GM23248 (cell line): ENCODE data around the gene CALD1. TPM values are rescaled to one million over a fixed set of nuclear protein-coding genes. Genes with fewer than 3 reads are reported as not detected.

Experiments
- DNase-seq: peaks from one replicate; pipeline ENCODE4 v3.0.0-alpha.2; 2015
- H2AFZ ChIP-seq: fragments of 200-600 bp; sonication (generic); 2 replicates; pipeline ENCODE4 v1.6.1; 2016; ENCODE audit warnings: antibody characterized with exemption
- H3F3A ChIP-seq: fragments of 200-600 bp; sonication (generic); 2 replicates; pipeline ENCODE4 v1.6.1; 2016; ENCODE audit warnings: mild to moderate bottlenecking, antibody characterized with exemption, mixed run types; ENCODE audit not compliant: insufficient read depth
- H3K27ac ChIP-seq: fragments of 200-600 bp; sonication (generic); 2 replicates; pipeline ENCODE4 v1.5.1; 2016; ENCODE audit warnings: mild to moderate bottlenecking
- H3K27me3 ChIP-seq: fragments of 200-600 bp; sonication (generic); replicated peaks from 2 replicates; pipeline ENCODE4 v1.6.1; 2016; ENCODE audit warnings: mild to moderate bottlenecking; ENCODE audit not compliant: insufficient read depth
- H3K36me3 ChIP-seq: fragments of 200-600 bp; sonication (generic); 2 replicates; pipeline ENCODE4 v1.6.1; 2016; ENCODE audit warnings: low read depth, mild to moderate bottlenecking
- H3K4me1 ChIP-seq: fragments of 200-600 bp; sonication (generic); 2 replicates; pipeline ENCODE4 v1.6.1; 2016; ENCODE audit warnings: mild to moderate bottlenecking; ENCODE audit not compliant: insufficient read depth
- H3K4me2 ChIP-seq: fragments of 200-600 bp; sonication (generic); one replicate; pipeline ENCODE4 v1.6.1; 2016; ENCODE audit warnings: mild to moderate bottlenecking; ENCODE audit not compliant: unreplicated experiment
- H3K4me3 ChIP-seq: fragments of 200-600 bp; sonication (generic); 2 replicates; pipeline ENCODE4 v1.5.1; 2016; ENCODE audit warnings: mild to moderate bottlenecking
- H3K79me2 ChIP-seq: fragments of 200-600 bp; sonication (generic); 2 replicates; pipeline ENCODE4 v1.6.1; 2016; ENCODE audit warnings: mild to moderate bottlenecking; ENCODE audit not compliant: insufficient read depth
- H3K9ac ChIP-seq: fragments of 200-600 bp; sonication (generic); 2 replicates; pipeline ENCODE4 v1.6.1; 2016; ENCODE audit warnings: mild to moderate bottlenecking
- H3K9me2 ChIP-seq: fragments of 200-600 bp; sonication (generic); 2 replicates; pipeline ENCODE4 v1.6.1; 2016; ENCODE audit warnings: mixed run types, mild to moderate bottlenecking, moderate library complexity; ENCODE audit not compliant: insufficient read depth
- H3K9me3 ChIP-seq: fragments of 200-600 bp; sonication (generic); one replicate; pipeline ENCODE4 v1.6.1; 2017; ENCODE audit warnings: low read depth
- H4K20me1 ChIP-seq: fragments of 200-600 bp; sonication (generic); 2 replicates; pipeline ENCODE4 v1.6.0; 2016; ENCODE audit not compliant: insufficient read depth
- EZH2 ChIP-seq: fragments of 200-600 bp; sonication (generic); IDR thresholded peaks from 2 replicates; pipeline ENCODE4 v1.6.1; 2018; ENCODE audit warnings: antibody characterized with exemption, mild to moderate bottlenecking; ENCODE audit not compliant: insufficient read depth, poor library complexity, severe bottlenecking
- EZH2phosphoT487 ChIP-seq: fragments of 200-600 bp; sonication (generic); IDR thresholded peaks from 2 replicates; pipeline ENCODE4 v1.6.1; 2018; ENCODE audit warnings: antibody characterized with exemption, moderate library complexity, mild to moderate bottlenecking, low read depth; ENCODE audit not compliant: insufficient read depth
- WGBS, 2 experiments: methylation state at CpG; one replicate each; pipeline ENCODE4 v1.1.6; 2015 to 2017; ENCODE audit warnings: low lambda C conversion rate in 2 of 2, low coverage in 1 of 2; ENCODE audit errors: missing lambda C conversion rate in 2 of 2; 5-methylcytosine and 5-hydroxymethylcytosine counted together
- in situ Hi-C: fragments of 300-500 bp; cut with MboI; formaldehyde crosslinking; loops from 2 replicates; pipeline ENCODE4 v1.15.0; 2020
- polyA plus RNA-seq: library from polyadenylated mRNA; unstranded; fragments of >200 nt; fragmentation: Nextera tagmentation; extraction: Ambion mirVana; gene quantifications from 2 replicates; pipeline ENCODE4 v1.2.1, GENCODE V29; 2016
- total RNA-seq: library from RNA; depleted of rRNA; stranded (reverse); fragments of >200 nt; shearing (Covaris generic); gene quantifications from 2 replicates; pipeline ENCODE4 v1.2.3, GENCODE V29; 2014

The CALD1 gene
- total and polyA plus RNA-seq, 2 experiments from 2014 or later, result 698 to 1,687 TPM

DNA sequence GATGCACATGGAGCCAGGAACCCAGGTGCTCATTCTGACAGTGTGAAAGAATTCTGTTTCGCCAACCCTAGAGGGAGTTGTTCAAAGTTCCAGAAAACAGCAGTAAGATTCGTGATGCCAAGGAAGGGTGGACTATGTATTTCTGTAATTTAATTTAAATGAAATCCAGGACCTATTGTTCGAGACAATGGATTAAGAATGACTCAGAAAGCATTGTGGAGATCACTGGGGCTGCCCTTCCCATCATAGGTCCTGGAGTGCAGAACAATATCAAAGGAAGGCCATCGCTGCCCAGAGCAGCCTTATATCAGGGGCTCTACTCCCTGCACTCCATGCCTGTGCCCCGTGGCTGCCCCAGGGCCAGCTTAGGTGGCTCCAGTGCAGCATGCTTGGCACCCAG is 32.1 kb upstream of the CALD1 start:
- no peaks in the 10 kb centered on the region for H3K79me2 ChIP-seq
- H3K4me3 ChIP-seq, result no peak overlapping the region
- H3K27me3 ChIP-seq, result no peaks in the 10 kb centered on the region
- no peak overlapping the region for H3K4me2 ChIP-seq
- no peaks in the 10 kb centered on the region for H4K20me1 ChIP-seq
- H3F3A ChIP-seq, result peaks cover 26% of the 10 kb centered on the region
- no peaks in the 10 kb centered on the region for H3K9me2 ChIP-seq
- no peak overlapping the region for H3K27ac ChIP-seq
- H2AFZ ChIP-seq, result no peak overlapping the region
- H3K36me3 ChIP-seq, result no peaks in the 10 kb centered on the region
- no peak for DNase-seq
- no peak for TF ChIP-seq EZH2phosphoT487
- TF ChIP-seq EZH2, result no peak
- WGBS, 2 experiments, result 92 to 95% methylated on average over 5 of the region's 5 CpGs
- H3K9ac ChIP-seq, result no peak overlapping the region
- in situ Hi-C loops, result no loop called here
- H3K9me3 ChIP-seq, result no peaks in the 10 kb centered on the region
- H3K4me1 ChIP-seq, result peaks cover 48% of the 10 kb centered on the region

DNA sequence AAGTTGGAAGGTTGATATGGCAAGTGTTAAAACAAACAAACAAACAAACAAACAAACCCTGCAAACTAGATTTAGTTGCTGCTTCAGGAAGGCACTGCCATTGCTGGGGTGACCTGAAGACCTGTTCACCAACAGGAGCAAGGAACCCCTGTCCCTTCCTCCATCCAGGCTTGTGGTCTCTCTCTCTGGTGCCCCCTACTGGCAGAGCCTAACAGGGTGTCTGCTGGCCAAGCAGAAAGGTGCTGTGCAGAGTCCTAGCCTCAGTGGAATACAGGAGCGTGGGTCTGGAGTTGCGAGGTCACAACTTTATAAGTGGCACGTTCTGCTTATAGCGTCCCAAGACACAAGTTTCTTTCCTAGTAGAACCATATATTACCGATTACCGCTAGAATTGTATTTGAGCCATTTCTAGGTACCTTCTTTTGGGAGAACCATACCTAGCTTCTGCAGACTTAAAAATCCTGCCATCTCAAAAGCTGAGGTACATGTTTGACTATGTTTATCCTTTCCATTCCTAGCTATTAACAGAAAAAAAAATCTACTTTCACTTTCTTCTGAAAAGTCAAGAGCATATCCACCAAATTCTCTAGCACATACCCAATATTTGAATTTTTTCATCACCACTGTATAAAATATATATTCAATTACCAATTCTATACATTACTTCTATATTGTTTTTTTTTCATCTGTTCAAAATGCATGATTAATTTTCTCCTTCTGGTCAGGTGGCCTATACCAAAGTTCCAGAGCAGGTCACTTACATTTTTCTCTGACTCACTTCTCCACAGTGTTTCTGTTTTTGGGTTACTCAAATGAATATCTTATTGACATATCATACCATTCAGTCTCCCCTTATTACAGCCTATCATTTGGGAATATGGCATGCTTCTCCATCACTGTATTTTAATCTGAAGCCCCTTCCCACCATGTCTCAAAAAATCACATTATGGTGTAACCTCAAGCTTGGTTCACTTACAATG is 29.1 kb upstream of the CALD1 start:
- H3K36me3 ChIP-seq, result no peaks in the 10 kb centered on the region
- H3K9ac ChIP-seq, result no peak overlapping the region
- H3K27ac ChIP-seq, result no peak overlapping the region
- no peaks in the 10 kb centered on the region for H3K9me3 ChIP-seq
- H3K27me3 ChIP-seq, result no peaks in the 10 kb centered on the region
- H3K4me2 ChIP-seq, result peak overlapping the region; percentile 34
- H3K79me2 ChIP-seq, result no peaks in the 10 kb centered on the region
- H2AFZ ChIP-seq, result 0 out of 2 replicates have a peak overlapping the region, but pooled peaks have one; percentile 6
- WGBS, 2 experiments, result 37 to 45% methylated on average over 6 of the region's 6 CpGs
- H3F3A ChIP-seq, result no peaks in the 10 kb centered on the region
- peak; percentile 55 for DNase-seq
- H3K4me3 ChIP-seq, result no peak overlapping the region
- in situ Hi-C loops, result no loop called here
- no peaks in the 10 kb centered on the region for H4K20me1 ChIP-seq
- H3K4me1 ChIP-seq, result peaks cover 21% of the 10 kb centered on the region
- TF ChIP-seq EZH2phosphoT487 (no peak), EZH2 (no peak)
- H3K9me2 ChIP-seq, result no peaks in the 10 kb centered on the region

DNA sequence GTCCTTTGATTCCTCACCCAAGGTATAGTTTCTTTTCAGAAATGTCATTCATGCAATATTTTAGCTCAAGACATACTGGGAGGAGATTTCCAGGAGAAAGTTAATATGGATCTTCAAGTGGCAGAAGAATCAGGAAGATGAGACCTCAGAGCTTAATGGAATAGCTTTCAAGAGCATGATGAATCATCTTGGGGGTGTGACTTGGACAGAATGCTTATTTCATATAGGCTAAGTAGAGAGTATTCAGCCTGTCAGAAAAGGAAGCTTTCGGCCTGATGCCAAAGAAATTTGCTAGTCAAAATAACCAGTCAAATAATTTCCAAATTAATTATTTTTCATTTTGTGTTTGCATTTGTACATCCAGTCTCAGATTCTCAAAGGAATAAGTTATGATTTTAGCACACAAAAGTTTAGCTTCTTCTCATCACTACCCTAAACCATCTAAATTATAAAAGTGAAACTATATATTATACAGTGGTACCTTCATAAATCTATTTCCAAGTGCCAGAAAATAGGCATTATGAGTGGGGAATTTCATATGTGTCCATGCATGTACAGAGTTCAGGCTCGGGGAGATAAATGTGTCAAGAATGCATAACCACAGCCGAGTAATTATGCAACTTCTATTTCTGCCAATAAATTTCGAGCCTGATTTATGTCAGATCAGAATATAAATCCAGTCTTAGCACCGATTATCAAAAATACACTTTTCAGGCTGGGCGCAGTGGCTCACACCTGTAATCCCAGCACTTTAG is 27.3 kb upstream of the CALD1 start:
- H2AFZ ChIP-seq, result no peak overlapping the region
- H3K9me3 ChIP-seq, result no peaks in the 10 kb centered on the region
- H3K4me3 ChIP-seq, result no peak overlapping the region; the same call in 1 of the 2 replicates
- DNase-seq, result peak; percentile 74
- H3K27me3 ChIP-seq, result no peaks in the 10 kb centered on the region
- no peak for TF ChIP-seq EZH2phosphoT487
- no peak for TF ChIP-seq EZH2
- H3K4me1 ChIP-seq, result peaks cover 20% of the 10 kb centered on the region
- H3K9ac ChIP-seq, result no peak overlapping the region
- H3K4me2 ChIP-seq, result peak overlapping the region; percentile 46
- H3K36me3 ChIP-seq, result no peaks in the 10 kb centered on the region
- no peak overlapping the region for H3K27ac ChIP-seq
- in situ Hi-C loops, result no loop called here
- H3K79me2 ChIP-seq, result no peaks in the 10 kb centered on the region
- no peaks in the 10 kb centered on the region for H3F3A ChIP-seq
- 38 to 41% methylated on average over 6 of the region's 6 CpGs for WGBS, 2 experiments
- no peaks in the 10 kb centered on the region for H4K20me1 ChIP-seq
- no peaks in the 10 kb centered on the region for H3K9me2 ChIP-seq

DNA sequence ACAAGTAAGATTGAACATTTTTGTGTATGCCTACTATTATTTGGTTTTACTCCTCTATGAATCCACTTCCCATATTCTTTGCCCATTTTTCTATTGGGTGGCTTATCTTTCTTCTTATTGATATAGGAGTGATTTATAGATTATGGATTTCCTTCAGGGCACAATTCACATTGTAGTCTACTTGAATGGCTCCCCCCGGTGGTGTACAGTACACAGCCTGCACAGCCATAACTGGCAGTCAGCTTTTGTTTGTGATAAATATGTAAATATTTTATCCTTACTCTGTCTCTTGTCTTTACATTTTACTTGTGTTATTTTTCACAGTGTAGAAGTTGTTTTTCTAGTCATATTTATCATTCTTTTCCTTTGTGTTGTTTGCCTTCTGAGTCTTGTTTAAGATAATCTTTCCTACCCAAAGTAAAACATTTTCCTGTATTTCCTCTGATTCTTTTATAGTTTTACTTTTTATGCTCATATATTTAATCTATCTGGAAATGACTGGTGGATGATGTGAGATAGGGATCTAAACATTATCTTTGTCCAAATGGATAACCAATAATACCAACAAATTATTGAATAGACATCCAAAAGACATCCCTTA is 23.9 kb upstream of the CALD1 start:
- H3K27me3 ChIP-seq, result no peaks in the 10 kb centered on the region
- peaks cover 27% of the 10 kb centered on the region for H3K4me1 ChIP-seq
- no peak overlapping the region for H3K4me2 ChIP-seq
- DNase-seq, result peak; percentile 77
- no peaks in the 10 kb centered on the region for H3K9me3 ChIP-seq
- H3K36me3 ChIP-seq, result no peaks in the 10 kb centered on the region
- no peaks in the 10 kb centered on the region for H3F3A ChIP-seq
- H3K4me3 ChIP-seq, result no peak overlapping the region
- H3K9me2 ChIP-seq, result no peaks in the 10 kb centered on the region
- peak overlapping the region; percentile 61 for H2AFZ ChIP-seq
- no peaks in the 10 kb centered on the region for H3K79me2 ChIP-seq
- in situ Hi-C loops, result no loop called here
- H3K9ac ChIP-seq, result no peak overlapping the region
- no peaks in the 10 kb centered on the region for H4K20me1 ChIP-seq
- WGBS, 2 experiments, result 32 to 52% methylated on average over 1 of the region's 1 CpG
- H3K27ac ChIP-seq, result no peak overlapping the region
- TF ChIP-seq EZH2 (no peak), EZH2phosphoT487 (no peak)
